ENCODE results near the gene DGAT2.
"Not testable (repeated sequence)": the region's sequence is repeated elsewhere in the genome, so short reads cannot be mapped to it uniquely, and the experiment has no call there.

DGAT2 gene

DNA sequence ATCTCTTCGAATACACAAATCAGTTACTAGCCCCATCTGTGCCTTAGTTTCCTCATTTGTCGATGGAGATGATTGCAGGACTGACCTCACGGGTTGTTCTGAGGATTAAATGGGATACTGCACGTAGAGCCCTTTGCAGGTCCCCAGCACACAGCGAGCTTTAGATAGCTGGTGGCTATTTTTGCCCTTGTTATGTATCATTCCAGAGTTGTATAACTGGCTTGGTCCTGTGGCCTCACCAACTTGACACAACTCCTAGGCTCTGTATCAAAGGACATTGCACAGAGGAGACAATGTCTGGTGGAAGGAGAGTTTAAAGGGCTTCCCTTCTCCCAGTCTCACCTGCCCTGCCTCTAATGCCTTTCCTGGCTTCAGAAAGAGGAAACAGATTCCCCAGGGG lies 22.8 kb upstream of the DGAT2 start:
- intact Hi-C loops (cut with DNase I) = no loop called here

DNA sequence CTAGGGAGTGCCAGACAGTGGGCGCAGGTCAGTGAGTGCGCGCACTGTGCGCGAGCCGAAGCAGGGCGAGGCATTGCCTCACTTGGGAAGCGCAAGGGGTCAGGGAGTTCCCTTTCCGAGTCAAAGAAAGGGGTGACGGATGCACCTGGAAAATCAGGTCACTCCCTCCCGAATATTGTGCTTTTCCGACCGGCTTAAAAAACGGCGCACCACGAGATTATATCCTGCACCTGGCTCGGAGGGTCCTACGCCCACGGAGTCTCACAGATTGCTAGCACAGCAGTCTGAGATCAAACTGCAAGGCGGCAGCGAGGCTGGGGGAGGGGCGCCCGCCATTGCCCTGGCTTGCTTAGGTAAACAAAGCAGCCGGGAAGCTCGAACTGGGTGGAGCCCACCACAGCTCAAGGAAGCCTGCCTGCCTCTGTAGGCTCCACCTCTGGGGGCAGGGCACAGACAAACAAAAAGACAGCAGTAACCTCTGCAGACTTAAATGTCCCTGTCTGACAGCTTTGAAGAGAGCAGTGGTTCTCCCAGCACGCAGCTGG lies 19.8 kb upstream of the DGAT2 start:
- intact Hi-C loops (cut with DNase I) = not testable (repeated sequence)
- peak in 1 of 10 donors; percentile 2 for DNase-seq

More for the DNA sequence above, 22.8 kb upstream of the DGAT2 start:
- no peak for DNase-seq

DNA sequence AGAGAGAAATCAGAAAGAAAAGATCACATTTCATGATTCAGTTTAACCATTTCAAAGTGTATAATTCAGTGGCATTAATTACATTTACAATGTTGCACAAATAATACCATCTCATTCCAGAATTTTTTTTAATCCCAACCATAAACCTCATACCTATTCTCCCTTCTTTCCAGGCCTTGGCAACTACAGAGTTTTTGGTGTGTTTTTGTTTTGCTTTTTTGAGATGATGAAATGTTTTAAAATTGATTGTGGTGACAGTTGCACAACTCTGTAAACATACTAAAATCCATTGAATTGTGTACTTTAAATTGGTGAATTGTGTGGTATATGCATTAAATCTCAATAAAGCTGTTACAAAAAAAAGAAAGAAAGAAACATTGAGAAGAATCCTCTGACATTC lies 13.6 kb upstream of the DGAT2 start:
- intact Hi-C loops (cut with DNase I); DNase-seq: not testable (repeated sequence)

GRCh38 chr11:75757651-75758050 lies 10.9 kb upstream of the DGAT2 start:
- intact Hi-C loops (cut with DNase I) = no loop called here
- peak in 1 of 10 donors; percentile 7 for DNase-seq

DNA sequence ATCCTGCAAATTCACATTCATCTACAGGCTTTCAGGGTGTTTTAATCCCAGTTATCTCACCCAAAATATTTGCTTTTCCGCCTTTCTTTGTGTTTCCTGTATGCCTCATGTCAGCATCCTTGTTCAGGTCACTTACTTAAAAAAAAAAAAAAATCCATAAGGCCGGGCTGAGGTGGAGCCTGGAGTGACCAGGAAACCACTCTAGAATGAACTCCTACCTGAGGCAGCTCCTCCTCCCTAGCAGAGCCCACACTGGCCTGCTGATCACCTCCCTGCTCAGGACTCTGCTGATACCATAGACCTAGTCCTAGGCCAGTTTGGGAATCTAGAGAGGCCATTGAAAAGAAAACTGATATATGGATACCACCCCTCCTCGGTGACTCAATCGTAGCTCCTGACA lies 8.7 kb upstream of the DGAT2 start:
- DNase-seq = peak in 1 of 10 donors; percentile 19
- intact Hi-C loops (cut with DNase I) = no loop called here

- intact Hi-C loops (cut with DNase I) = no loop called here
- no peak for DNase-seq
These were observed 8.3 kb upstream of the DGAT2 start for GRCh38 chr11:75760243-75760642.

- peak in 1 of 10 donors; percentile 24 for DNase-seq
- intact Hi-C loops (cut with DNase I) = no loop called here
These were observed 7.7 kb upstream of the DGAT2 start for GRCh38 chr11:75760710-75761493.

DNA sequence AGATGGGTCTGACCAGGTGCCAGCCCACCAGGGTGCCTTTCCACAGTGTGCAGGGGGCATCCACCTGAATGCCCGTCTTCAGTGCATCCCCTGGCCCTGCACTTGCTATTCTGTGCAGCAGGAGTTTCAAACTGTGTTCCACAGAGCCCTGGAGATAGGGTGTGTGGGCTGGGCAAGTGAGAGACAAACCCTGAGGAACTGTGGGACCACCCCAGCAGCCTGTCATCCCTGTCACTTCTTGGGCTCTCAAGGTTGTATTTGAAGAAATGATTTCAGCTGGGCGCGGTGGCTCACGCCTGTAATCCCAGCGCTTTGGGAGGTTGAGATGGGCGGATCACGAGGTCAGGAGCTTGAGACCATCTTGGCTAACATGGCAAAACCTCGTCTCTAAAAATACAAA lies 6.4 kb upstream of the DGAT2 start:
- DNase-seq = peak in 1 of 10 donors; percentile 48
- intact Hi-C loops (cut with DNase I) = no loop called here

DNA sequence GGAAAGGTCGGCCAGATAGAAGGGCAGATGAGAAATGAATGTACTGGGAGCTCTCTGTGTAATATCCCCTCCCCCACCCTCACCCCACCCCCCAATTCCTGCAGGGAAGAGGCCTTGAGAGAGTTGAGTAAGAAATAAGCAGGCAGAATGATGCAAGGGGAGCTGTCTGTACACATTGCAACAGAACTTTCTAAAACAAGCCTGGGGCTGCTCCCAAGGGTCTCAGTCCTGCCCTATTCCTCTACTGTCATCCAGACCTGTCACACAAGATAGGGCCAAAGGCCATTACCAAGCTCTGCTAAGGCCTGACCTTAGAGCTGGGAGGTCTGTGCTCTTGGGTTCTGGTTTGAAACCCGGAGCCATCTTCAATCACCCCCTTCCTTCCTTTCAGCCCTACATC lies 5.7 kb upstream of the DGAT2 start:
- intact Hi-C loops (cut with DNase I) = no loop called here
- DNase-seq = no peak

GRCh38 chr11:75763846-75764245 lies 4.7 kb upstream of the DGAT2 start:
- intact Hi-C loops (cut with DNase I) = no loop called here
- peak in 1 of 10 donors; percentile 83 for DNase-seq

- peak in 1 of 10 donors; percentile 22 for DNase-seq
- intact Hi-C loops (cut with DNase I) = loop anchor here (5.0 kb wide), 1 partner anchor 218 kb away; no protein-coding TSS in a partner anchor
These were observed 3.5 kb upstream of the DGAT2 start for GRCh38 chr11:75765116-75765515.

DNA sequence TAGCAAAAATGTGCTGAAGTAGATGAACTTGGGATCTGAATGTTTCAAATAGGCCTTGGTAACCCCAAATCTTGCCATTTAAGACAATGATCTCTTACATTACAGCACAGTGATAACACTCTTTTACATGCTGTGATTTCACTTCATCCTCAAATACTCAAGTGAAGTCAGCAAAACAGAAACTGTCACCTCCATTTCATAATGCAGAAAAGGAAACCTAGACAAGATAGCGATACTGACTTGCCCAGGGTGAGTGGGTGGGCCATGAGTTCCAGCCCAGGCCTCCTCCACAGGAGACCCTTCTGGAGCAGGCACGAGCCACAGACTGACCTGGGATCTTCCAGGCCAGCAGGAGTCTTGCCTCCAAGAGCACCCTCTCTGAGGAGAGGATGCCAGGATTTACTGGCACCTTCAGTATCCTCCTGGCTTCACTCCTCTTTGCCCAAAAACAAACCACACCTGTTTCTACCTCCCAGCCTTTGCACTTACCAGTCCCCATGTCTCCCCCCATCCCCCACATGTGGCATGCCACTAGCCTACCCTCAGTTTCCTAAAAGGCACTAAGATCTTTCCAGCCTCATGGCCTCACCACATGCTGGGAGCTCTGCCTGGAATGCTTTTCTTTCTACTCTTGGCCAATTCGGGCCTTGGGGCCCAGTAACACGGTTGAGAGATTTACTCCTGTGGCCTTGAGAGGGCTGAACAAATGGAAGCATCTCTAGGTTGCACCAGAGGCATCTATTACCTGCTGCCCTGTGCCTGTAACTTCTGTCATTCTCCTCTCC lies 1.9 kb upstream of the DGAT2 start:
- DNase-seq = peak in 2 of 10 donors; percentile 44 to 51
- intact Hi-C loops (cut with DNase I) = loop anchor here (5.0 kb wide), 1 partner anchor 219 kb away; no protein-coding TSS in a partner anchor

GRCh38 chr11:75767228-75767572 lies 1.4 kb upstream of the DGAT2 start:
- peak in 1 of 10 donors; percentile 9 for DNase-seq
- intact Hi-C loops (cut with DNase I) = loop anchor here (5.0 kb wide), 1 partner anchor 220 kb away; no protein-coding TSS in a partner anchor

DNA sequence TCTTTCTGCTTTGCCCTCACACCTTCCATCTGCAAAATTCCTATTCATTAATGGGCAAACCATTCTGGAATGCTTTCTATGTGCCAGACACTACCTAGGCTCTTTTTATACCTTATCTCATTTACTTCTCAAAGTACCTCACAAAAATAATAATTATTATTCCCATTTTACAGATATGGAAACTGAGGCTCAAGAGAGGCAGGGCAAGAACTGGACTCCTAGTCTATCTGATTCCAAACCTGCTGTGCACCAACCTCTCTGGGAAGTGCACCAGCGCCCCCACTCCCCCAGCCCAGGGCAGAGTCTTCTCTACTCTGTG lies 826 bp upstream of the DGAT2 start:
- intact Hi-C loops (cut with DNase I) = loop anchor here (5.0 kb wide), 1 partner anchor 220 kb away; no protein-coding TSS in a partner anchor
- no peak for DNase-seq

- intact Hi-C loops (cut with DNase I) = loop anchor here (5.0 kb wide), 1 partner anchor 222 kb away; no protein-coding TSS in a partner anchor
- peak in 2 of 10 donors; percentile 52 to 76 for DNase-seq
These were observed 562 bp downstream of the DGAT2 start for GRCh38 chr11:75768909-75769771.

DNA sequence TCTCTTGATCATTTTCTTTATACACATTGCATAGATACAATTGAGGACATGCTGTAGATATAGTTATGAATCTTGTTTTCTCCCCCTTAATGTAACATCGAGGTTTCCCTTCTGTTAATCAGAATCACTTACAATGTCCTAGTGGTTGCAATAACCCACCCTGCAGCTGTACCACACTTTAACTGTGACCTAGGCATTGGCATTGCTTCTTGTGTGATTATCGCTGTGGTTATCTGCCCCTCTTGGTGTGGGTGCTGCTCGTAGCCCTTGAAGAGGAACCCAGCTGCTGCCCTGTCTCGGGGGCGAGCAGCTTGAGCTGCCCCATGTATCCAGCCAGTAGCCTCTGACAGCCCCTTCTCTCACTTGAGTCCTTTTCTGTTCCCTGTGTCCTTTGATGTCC lies 1.5 kb downstream of the DGAT2 start:
- intact Hi-C loops (cut with DNase I) = no loop called here
- peak in 2 of 10 donors; percentile 10 to 13 for DNase-seq

DNA sequence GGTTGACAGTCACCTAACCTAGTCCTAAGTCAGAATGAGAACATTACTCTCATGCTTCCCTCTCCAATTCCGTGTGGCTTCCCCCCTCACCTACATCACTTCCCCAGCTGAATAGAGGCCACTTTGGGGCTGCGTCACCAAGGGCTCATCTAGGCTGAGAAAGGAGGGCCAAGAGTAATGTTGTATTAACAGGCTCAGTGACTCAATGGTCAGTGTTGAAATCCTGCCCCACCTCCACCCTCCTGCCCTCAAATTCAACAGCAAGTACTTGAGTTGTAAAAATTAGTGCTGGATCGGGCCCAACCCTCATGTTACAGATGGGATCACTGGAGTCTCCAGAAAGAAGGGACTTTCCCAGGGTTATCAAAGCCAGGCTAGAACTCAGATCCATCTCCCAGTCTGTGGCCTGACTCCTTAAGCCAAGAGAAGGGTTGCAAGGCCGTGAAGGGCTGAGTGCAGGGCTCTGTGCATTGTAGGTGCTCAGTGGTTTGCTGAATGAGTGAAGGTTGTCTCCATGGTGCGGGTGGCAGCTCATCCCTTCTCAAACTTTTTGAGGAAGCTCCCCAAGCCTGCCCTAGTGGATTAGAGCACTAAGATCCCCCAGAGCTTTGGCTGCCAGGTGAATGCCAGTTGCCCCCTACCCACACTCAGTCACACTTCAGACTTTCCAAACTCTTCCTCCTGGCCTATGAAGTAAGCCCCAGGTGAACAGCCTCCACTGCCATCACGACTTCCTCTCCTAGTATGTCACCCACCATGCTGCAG lies 3.2 kb downstream of the DGAT2 start:
- DNase-seq = peak in 2 of 10 donors; percentile 13 to 49
- intact Hi-C loops (cut with DNase I) = no loop called here

DNA sequence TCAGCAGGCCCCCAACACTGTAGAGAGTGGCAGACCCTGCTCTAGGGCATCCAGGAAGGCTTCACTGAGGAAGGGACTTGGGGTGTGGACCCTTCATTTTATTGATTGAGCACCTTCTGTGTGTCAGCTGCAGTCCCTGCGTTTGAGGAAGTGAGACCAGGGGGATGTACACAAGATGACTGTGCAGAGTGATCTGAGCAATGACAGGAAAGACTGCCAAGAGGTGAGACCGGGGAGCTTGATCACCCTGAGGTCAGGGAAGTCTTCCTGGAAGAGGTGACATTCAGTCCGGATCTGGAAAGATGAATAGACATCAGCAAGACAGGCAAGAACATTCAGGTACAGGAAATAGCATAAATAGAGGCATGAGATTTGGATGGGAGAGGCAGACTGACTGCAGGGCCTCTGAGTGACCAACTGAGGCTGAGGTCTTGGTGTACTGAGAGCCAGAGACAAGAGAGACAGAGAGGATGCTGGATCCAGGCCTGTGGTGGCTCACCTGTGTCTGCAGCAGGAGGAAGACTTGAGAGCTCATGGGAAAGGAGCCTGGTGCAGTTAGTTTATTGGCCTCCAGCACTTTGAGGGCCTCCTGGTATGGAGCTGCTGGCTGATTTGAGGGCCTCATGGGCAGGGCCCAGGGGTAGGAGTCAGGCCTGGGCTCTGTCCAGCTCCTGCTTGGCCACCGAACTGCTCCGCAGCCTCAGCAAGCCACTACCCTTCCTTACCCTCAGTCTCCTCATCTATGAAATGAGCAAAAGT lies 5.2 kb downstream of the DGAT2 start:
- DNase-seq = peak in 2 of 10 donors; percentile 54 to 59
- intact Hi-C loops (cut with DNase I) = no loop called here

- peak in 2 of 10 donors; percentile 41 to 46 for DNase-seq
- intact Hi-C loops (cut with DNase I) = no loop called here
These were observed 6.5 kb downstream of the DGAT2 start for GRCh38 chr11:75775056-75775455.
